ENCODE measurements around the gene LRMDA. TPM values are rescaled to one million over a fixed set of nuclear protein-coding genes. Genes with fewer than 3 reads are reported as not detected.
A peak's percentile ranks its signal among the peaks of the same experiment; 100 is the strongest.

Gene LRMDA
- total RNA-seq, 4 donors from 2014 or later: 1.4 to 23.1 (median 3.6) TPM

GRCh38 chr10:75772153-75772887, 340.9 kb downstream of the LRMDA start:
- peak overlapping the region; percentile 13 to 43 (median 27) for H3K4me3 ChIP-seq
- H3K4me1 ChIP-seq: peaks cover 0 to 8% (median 0%) of the 10 kb centered on the region in 4 donors
- H3K27me3 ChIP-seq: no peaks in the 10 kb centered on the region
- TF ChIP-seq POLR2A (IDR thresholded peaks at IDR 0.05) (no peak), CTCF (IDR thresholded peaks at IDR 0.05) (no peak)
- H3K36me3 ChIP-seq: no peaks in the 10 kb centered on the region
- peak overlapping the region in 2 of 4 donors; percentile 48 to 73 for H3K27ac ChIP-seq
- no peaks in the 10 kb centered on the region for H3K9me3 ChIP-seq
- no peak for DNase-seq

- Histone ChIP-seq H3K9me3 (no peaks in the 10 kb centered on the region), H3K36me3 (no peaks in the 10 kb centered on the region), H3K27me3 (no peaks in the 10 kb centered on the region), H3K4me1 (peaks cover 0 to 8% (median 0%) of the 10 kb centered on the region in 4 donors), H3K4me3 (no peak overlapping the region), H3K27ac (peak overlapping the region in 2 of 4 donors; percentile 43 to 73)
- TF ChIP-seq POLR2A (IDR thresholded peaks at IDR 0.05) (no peak), CTCF (IDR thresholded peaks at IDR 0.05) (no peak)
- no peak for DNase-seq
Observed at GRCh38 chr10:75773231-75773780, 341.9 kb downstream of the LRMDA start.

GRCh38 chr10:75773813-75774782, 342.7 kb downstream of the LRMDA start:
- peak overlapping the region in 2 of 4 donors; percentile 25 to 73 for H3K27ac ChIP-seq

GRCh38 chr10:75774783-75775490, 343.5 kb downstream of the LRMDA start:
- Histone ChIP-seq H3K27me3 (no peaks in the 10 kb centered on the region), H3K36me3 (no peaks in the 10 kb centered on the region), H3K4me1 (peaks cover 0 to 8% (median 0%) of the 10 kb centered on the region in 4 donors), H3K9me3 (no peaks in the 10 kb centered on the region), H3K27ac (peak overlapping the region in 1 of 4 donors; percentile 73), H3K4me3 (no peak overlapping the region)
- DNase-seq: no peak
- TF ChIP-seq POLR2A (IDR thresholded peaks at IDR 0.05) (no peak), CTCF (IDR thresholded peaks at IDR 0.05) (no peak)

More at GRCh38 chr10:75773813-75774782, 342.7 kb downstream of the LRMDA start:
- Histone ChIP-seq H3K27me3 (no peaks in the 10 kb centered on the region), H3K4me1 (peaks cover 0 to 8% (median 0%) of the 10 kb centered on the region in 4 donors), H3K36me3 (no peaks in the 10 kb centered on the region), H3K9me3 (no peaks in the 10 kb centered on the region), H3K4me3 (no peak overlapping the region)
- DNase-seq: no peak
- TF ChIP-seq CTCF (IDR thresholded peaks at IDR 0.05): no peak
- TF ChIP-seq POLR2A (IDR thresholded peaks at IDR 0.05): no peak
